Trophoblast cell (in vitro differentiated cells and primary cell): ENCODE data around the gene YBX1.
"Not testable (repeated sequence)": the region's sequence is repeated elsewhere in the genome, so short reads cannot be mapped to it uniquely, and the experiment has no call there.

Source experiments
- DNase-seq, 2 donors: peaks; one replicate each; pipeline ENCODE4 v3.0.0-alpha.2; 2016
- H2AFZ ChIP-seq: 2 replicates; pipeline ENCODE4 v1.6.1; 2013; ENCODE audit warnings: low read length, moderate library complexity, mild to moderate bottlenecking; ENCODE audit not compliant: insufficient read depth, poor library complexity
- H2AK5ac ChIP-seq: 2 replicates; pipeline ENCODE4 v1.6.1; 2013; ENCODE audit warnings: mild to moderate bottlenecking, low read length
- H2BK120ac ChIP-seq: 2 replicates; pipeline ENCODE4 v1.6.1; 2013; ENCODE audit warnings: low read length, mild to moderate bottlenecking, moderate library complexity; ENCODE audit not compliant: insufficient read depth, poor library complexity
- H2BK12ac ChIP-seq: 2 replicates; pipeline ENCODE4 v1.6.1; 2013; ENCODE audit warnings: mild to moderate bottlenecking, low read length, moderate library complexity
- H2BK5ac ChIP-seq: 2 replicates; pipeline ENCODE4 v1.6.1; 2013; ENCODE audit warnings: low read length, low read depth, moderate library complexity, mild to moderate bottlenecking; ENCODE audit not compliant: poor library complexity
- H3K14ac ChIP-seq: 2 replicates; pipeline ENCODE4 v1.6.1; 2013; ENCODE audit warnings: mild to moderate bottlenecking, low read length
- H3K18ac ChIP-seq: 2 replicates; pipeline ENCODE4 v1.6.1; 2013; ENCODE audit warnings: mild to moderate bottlenecking, low read length
- H3K23ac ChIP-seq: 2 replicates; pipeline ENCODE4 v1.6.1; 2013; ENCODE audit warnings: low read length
- H3K27ac ChIP-seq: 2 replicates; pipeline ENCODE4 v1.5.1; 2013; ENCODE audit warnings: low read depth, mild to moderate bottlenecking, inconsistent platforms, low read length, moderate library complexity
- H3K27me3 ChIP-seq: 2 replicates; pipeline ENCODE4 v1.6.1; 2013; ENCODE audit warnings: inconsistent platforms, mild to moderate bottlenecking, low read length, moderate library complexity; ENCODE audit not compliant: insufficient read depth
- H3K36me3 ChIP-seq, 2 experiments: 1 replicate in 1 of 2; 2 replicates in 1 of 2; pipeline ENCODE4 v1.6.1; 2013; ENCODE audit warnings: low read length in 2 of 2, mild to moderate bottlenecking in 2 of 2, moderate library complexity in 1 of 2; ENCODE audit not compliant: insufficient read depth in 2 of 2, control insufficient read depth in 1 of 2
- H3K4ac ChIP-seq: 2 replicates; pipeline ENCODE4 v1.6.1; 2013; ENCODE audit warnings: low read depth, mild to moderate bottlenecking, low read length, moderate library complexity
- H3K4me1 ChIP-seq, 2 experiments: 1 replicate in 1 of 2; 2 replicates in 1 of 2; pipeline ENCODE4 v1.6.1; 2013; ENCODE audit warnings: low read length in 2 of 2, mild to moderate bottlenecking in 2 of 2, moderate library complexity in 1 of 2; ENCODE audit not compliant: insufficient read depth in 2 of 2, control insufficient read depth in 1 of 2
- H3K4me2 ChIP-seq: 2 replicates; pipeline ENCODE4 v1.6.1; 2013; ENCODE audit warnings: inconsistent platforms, mild to moderate bottlenecking, low read length, moderate library complexity
- H3K4me3 ChIP-seq: 2 replicates; pipeline ENCODE4 v1.5.1; 2013; ENCODE audit warnings: mild to moderate bottlenecking, low read depth, low read length, inconsistent platforms
- H3K79me1 ChIP-seq: one replicate; pipeline ENCODE4 v1.6.1; 2013; ENCODE audit warnings: low read length
- H3K79me2 ChIP-seq: 2 replicates; pipeline ENCODE4 v1.6.1; 2013; ENCODE audit warnings: low read length, mild to moderate bottlenecking; ENCODE audit not compliant: control insufficient read depth, insufficient read depth, poor library complexity
- H3K9ac ChIP-seq: 2 replicates; pipeline ENCODE4 v1.6.1; 2013; ENCODE audit warnings: mild to moderate bottlenecking, low read length
- H3K9me3 ChIP-seq: 2 replicates; pipeline ENCODE4 v1.6.1; 2013; ENCODE audit warnings: low read depth, mild to moderate bottlenecking, control low read depth, inconsistent platforms, low read length; ENCODE audit not compliant: insufficient read depth
- H4K12ac ChIP-seq: 2 replicates; pipeline ENCODE4 v1.6.1; 2013; ENCODE audit warnings: low read depth, mild to moderate bottlenecking, low read length, moderate library complexity
- H4K8ac ChIP-seq: 2 replicates; pipeline ENCODE4 v1.6.1; 2013; ENCODE audit warnings: low read depth, mild to moderate bottlenecking, low read length, moderate library complexity
- H4K91ac ChIP-seq: one replicate; pipeline ENCODE4 v1.6.1; 2013; ENCODE audit warnings: low read depth, mild to moderate bottlenecking, low read length, moderate library complexity
- WGBS: extraction: QIAGEN DNeasy Blood & Tissue Kit; methylation state at CpG from one replicate; pipeline ENCODE4 v1.1.7; 2013; ENCODE audit warnings: missing lambda C conversion rate; ENCODE audit not compliant: insufficient read length, insufficient coverage; ENCODE audit errors: extremely low coverage; 5-methylcytosine and 5-hydroxymethylcytosine counted together

YBX1 gene

DNA sequence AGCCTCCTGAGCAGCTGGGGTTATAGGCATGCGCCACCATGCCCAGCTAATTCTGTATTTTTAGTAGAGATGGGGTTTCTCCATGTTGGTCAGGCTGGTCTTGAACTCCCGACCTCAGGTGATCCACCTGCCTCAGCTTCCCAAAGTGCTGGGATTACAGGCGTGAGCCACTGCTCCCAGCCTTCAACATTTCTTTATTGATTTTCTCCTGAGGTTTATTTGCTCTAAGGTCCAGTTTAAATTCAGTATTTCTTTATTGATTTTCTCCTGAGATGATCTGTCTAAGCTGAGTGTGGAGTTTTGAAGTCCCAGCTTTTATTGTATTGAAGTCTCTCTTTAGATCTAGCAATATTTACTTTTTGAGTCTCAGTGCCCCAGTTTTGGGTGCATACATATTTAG is 30.6 kb downstream of the YBX1 start:
- H3K27ac ChIP-seq, H4K8ac ChIP-seq, H3K4me1 ChIP-seq, H3K79me2 ChIP-seq, H4K91ac ChIP-seq, DNase-seq, H3K23ac ChIP-seq, H3K79me1 ChIP-seq, H2BK120ac ChIP-seq, H2AFZ ChIP-seq, H4K12ac ChIP-seq, H2AK5ac ChIP-seq, H2BK5ac ChIP-seq, H3K4ac ChIP-seq, H3K4me2 ChIP-seq, H3K9me3 ChIP-seq, H3K14ac ChIP-seq, H3K9ac ChIP-seq, H2BK12ac ChIP-seq, H3K18ac ChIP-seq, H3K27me3 ChIP-seq, H3K4me3 ChIP-seq: not testable (repeated sequence)
- H3K36me3 ChIP-seq, result peaks cover 8 to 12% of the 10 kb centered on the region in 2 experiments
- WGBS, result no CpG with 5 or more reads among the region's 3 CpGs

DNA sequence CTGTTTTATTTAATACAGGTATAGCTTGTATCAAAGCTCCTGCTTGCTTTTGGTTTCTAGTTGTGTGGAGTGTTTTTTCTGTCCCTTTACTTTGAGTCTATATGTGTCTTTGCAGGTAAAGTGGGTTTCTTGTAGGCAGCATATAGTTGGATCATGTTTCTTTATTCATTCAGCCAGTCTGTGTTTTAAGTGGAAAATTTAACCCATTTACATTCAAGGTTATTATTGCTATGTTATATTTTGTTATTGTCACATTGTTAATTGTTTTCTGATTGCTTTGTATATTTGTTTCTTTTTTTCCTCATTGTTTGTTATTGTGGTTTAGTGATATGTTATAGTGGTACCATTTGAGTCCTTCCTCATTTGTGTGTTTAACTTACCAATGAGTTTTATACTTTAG is 31.1 kb downstream of the YBX1 start:
- H2BK12ac ChIP-seq, result no peak overlapping the region
- no peak overlapping the region for H3K14ac ChIP-seq
- H4K8ac ChIP-seq, result no peak overlapping the region
- H2BK5ac ChIP-seq, result no peak overlapping the region
- H3K36me3 ChIP-seq, result peaks cover 7 to 10% of the 10 kb centered on the region in 2 experiments
- no peak overlapping the region for H4K12ac ChIP-seq
- no peak for DNase-seq
- H3K4me1 ChIP-seq, result no peaks in the 10 kb centered on the region
- H3K23ac ChIP-seq, result no peak overlapping the region
- no peak overlapping the region for H3K4me2 ChIP-seq
- no peak overlapping the region for H3K27ac ChIP-seq
- H3K9me3 ChIP-seq, result peaks cover 4% of the 10 kb centered on the region
- no peak overlapping the region for H3K9ac ChIP-seq
- H3K79me2 ChIP-seq, result no peaks in the 10 kb centered on the region
- no peak overlapping the region for H2BK120ac ChIP-seq
- H2AK5ac ChIP-seq, result no peak overlapping the region
- no peak overlapping the region for H3K4me3 ChIP-seq
- no peak overlapping the region for H3K4ac ChIP-seq
- H3K79me1 ChIP-seq, result no peaks in the 10 kb centered on the region
- no peaks in the 10 kb centered on the region for H3K27me3 ChIP-seq
- H3K18ac ChIP-seq, result no peak overlapping the region
- H2AFZ ChIP-seq, result no peak overlapping the region
- no peak overlapping the region for H4K91ac ChIP-seq

DNA sequence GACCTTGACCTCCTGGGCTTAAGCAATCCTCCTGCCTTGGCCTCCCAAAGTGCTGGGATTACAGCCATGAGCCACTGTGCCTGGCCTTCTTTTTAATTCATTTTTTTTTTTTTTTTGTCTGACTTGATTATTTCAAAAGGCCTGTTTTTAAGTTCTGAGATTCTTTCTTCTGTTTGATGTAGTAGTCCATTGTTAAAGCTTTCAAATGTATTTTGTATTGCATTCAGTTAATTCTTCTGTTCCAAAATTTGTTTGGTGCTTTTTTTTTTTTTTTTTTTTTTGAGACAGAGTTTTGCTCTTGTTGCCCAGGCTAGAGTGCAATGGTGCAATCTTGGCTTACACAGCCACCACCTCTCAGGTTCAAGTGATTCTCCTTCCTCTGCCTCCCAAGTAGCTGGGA is 32.2 kb downstream of the YBX1 start:
- not testable (repeated sequence) for H3K27ac ChIP-seq

DNA sequence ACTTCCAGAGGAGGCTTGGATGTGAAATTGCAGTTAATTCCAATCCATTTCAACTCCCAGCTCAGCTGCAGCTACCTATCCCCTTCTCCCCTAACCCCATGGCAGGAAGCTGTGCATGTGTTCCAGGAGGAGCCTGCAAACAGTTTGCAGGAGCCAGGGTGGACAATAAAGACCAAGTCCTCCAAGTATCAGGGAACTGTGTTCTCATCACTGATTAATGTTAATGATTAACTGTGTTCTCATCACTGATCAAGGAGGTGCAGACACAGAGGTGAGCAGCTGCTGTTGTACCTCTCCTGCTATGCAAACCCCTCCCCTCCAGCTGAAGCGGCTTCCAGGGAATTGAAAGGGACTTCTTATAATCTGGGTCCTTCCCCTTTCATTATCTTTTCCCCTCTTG is 38.6 kb downstream of the YBX1 start:
- Histone ChIP-seq H4K8ac (no peak overlapping the region), H3K4me3 (no peak overlapping the region), H3K14ac (no peak overlapping the region), H3K9ac (no peak overlapping the region), H2AK5ac (no peak overlapping the region), H3K4me1 (no peaks in the 10 kb centered on the region), H3K18ac (no peak overlapping the region), H3K27me3 (no peaks in the 10 kb centered on the region), H3K9me3 (peaks cover 1% of the 10 kb centered on the region), H3K36me3 (peaks cover 0 to 3% of the 10 kb centered on the region in 2 experiments), H3K23ac (no peak overlapping the region), H2BK120ac (no peak overlapping the region), H2BK12ac (no peak overlapping the region), H3K79me1 (no peaks in the 10 kb centered on the region), H4K91ac (no peak overlapping the region), H4K12ac (no peak overlapping the region), H2BK5ac (no peak overlapping the region), H3K4ac (no peak overlapping the region), H3K27ac (no peak overlapping the region), H3K4me2 (no peak overlapping the region), H3K79me2 (no peaks in the 10 kb centered on the region), H2AFZ (no peak overlapping the region)
- WGBS, result no CpG with 5 or more reads among the region's 1 CpG
- DNase-seq, result no peak

More for the DNA sequence above, 32.2 kb downstream of the YBX1 start:
- H3K9ac ChIP-seq, H2AFZ ChIP-seq, H3K4me3 ChIP-seq, H3K4me1 ChIP-seq, H3K14ac ChIP-seq, H4K8ac ChIP-seq, H4K12ac ChIP-seq, H3K79me1 ChIP-seq, H3K18ac ChIP-seq, H3K23ac ChIP-seq, H4K91ac ChIP-seq, DNase-seq, H3K9me3 ChIP-seq, H2BK120ac ChIP-seq, H2BK5ac ChIP-seq, H2AK5ac ChIP-seq, H2BK12ac ChIP-seq, H3K4me2 ChIP-seq, H3K36me3 ChIP-seq, H3K79me2 ChIP-seq, H3K27me3 ChIP-seq, H3K4ac ChIP-seq: not testable (repeated sequence)

DNA sequence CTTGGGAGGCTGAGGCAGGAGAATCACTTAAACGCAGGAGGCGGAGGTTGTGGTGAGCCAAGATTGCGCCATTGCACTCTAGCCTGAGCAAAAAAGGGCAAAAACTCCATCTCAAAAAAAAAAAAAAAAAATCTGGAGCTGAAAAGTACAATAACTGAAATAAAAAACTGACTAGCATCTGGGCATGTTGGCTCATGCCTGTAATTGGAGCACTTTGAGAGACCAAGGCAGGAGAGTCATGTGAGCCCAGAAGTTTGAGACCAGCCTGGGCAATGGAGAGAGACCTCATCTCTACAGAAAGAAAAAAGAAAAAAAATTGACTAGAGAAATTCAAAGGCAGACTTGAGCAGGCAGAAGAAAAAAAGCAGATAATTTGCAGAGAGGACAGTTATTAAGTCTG is 39.7 kb downstream of the YBX1 start:
- Histone ChIP-seq H3K14ac (no peak overlapping the region), H3K9ac (no peak overlapping the region), H3K79me2 (no peaks in the 10 kb centered on the region), H3K4ac (no peak overlapping the region), H3K23ac (no peak overlapping the region), H3K27me3 (no peaks in the 10 kb centered on the region), H3K18ac (no peak overlapping the region), H2AK5ac (no peak overlapping the region), H2AFZ (no peak overlapping the region), H3K9me3 (no peaks in the 10 kb centered on the region), H2BK12ac (no peak overlapping the region), H4K91ac (no peak overlapping the region), H3K36me3 (peaks cover 0 to 3% of the 10 kb centered on the region in 2 experiments), H3K79me1 (no peaks in the 10 kb centered on the region), H3K27ac (no peak overlapping the region), H2BK5ac (no peak overlapping the region), H4K12ac (no peak overlapping the region), H3K4me2 (no peak overlapping the region), H3K4me3 (no peak overlapping the region), H2BK120ac (no peak overlapping the region), H4K8ac (no peak overlapping the region), H3K4me1 (no peaks in the 10 kb centered on the region)
- WGBS, result no CpG with 5 or more reads among the region's 3 CpGs
- no peak for DNase-seq
